Measurements from ENCODE around the gene WNT9A.

WNT9A gene

GRCh38 chr1:227924168-227924832 lies 23.4 kb downstream of the WNT9A start:
- DNase-seq (ENCODE audit: low read depth in 2 of 2): no peak

DNA sequence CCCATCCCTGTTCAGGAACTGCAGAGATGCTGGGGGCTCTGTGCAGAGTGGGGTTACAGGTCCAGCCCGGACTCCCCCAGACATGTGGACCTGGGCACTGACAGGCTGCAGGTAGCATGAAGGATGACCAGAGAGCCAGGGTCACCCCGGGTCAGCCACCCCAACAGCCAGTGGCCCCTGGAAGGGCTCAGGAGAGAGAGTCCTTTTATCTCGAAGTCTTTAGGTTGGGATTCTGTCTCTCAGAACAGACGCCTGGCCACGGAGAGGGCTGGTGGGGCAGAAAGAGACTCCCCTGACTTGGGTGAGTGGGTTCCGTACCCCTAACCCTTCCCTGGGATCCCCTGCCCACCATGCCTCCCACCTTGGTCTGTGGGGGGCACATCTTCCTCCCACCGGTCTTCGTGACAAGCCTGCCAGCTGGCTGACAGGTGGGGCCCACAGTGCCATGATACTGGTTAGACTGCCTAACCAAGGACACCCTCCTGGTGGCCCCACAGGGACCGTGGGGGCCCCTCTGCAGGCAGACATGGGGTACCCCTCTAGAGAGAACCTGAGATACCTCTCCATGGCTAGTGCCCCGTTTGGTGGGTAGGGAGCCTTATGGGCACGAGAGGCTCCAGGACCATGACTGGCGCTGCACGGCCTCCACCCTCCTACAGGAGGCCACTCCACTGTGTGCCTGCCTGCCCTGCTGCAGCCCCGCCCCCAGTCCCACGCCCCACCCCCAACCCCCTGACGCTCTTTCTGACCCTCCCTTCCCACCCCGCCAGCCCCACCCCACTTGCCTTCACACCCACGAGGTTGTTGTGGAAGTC lies 24.2 kb downstream of the WNT9A start:
- DNase-seq (ENCODE audit: low read depth in 2 of 2): no peak

- DNase-seq (ENCODE audit: low read depth in 2 of 2): no peak
Observed at GRCh38 chr1:227922501-227923352, 25.0 kb downstream of the WNT9A start.

GRCh38 chr1:227921461-227922185 lies 26.1 kb downstream of the WNT9A start:
- no peak for DNase-seq (ENCODE audit: low read depth in 2 of 2)

- DNase-seq (ENCODE audit: low read depth in 2 of 2): no peak
Observed at GRCh38 chr1:227920896-227921295, 26.8 kb downstream of the WNT9A start.

GRCh38 chr1:227920426-227920825 lies 27.3 kb downstream of the WNT9A start:
- no peak for DNase-seq (ENCODE audit: low read depth in 2 of 2)

- DNase-seq (ENCODE audit: low read depth in 2 of 2): no peak
Observed at GRCh38 chr1:227919906-227920305, 27.8 kb downstream of the WNT9A start.

GRCh38 chr1:227918736-227919135 lies 29.0 kb downstream of the WNT9A start:
- DNase-seq (ENCODE audit: low read depth in 2 of 2): no peak

- no peak for DNase-seq (ENCODE audit: low read depth in 2 of 2)
Observed at GRCh38 chr1:227918083-227918700, 29.5 kb downstream of the WNT9A start.

- DNase-seq (ENCODE audit: low read depth in 2 of 2): no peak
Observed at GRCh38 chr1:227917081-227917950, 30.4 kb downstream of the WNT9A start.

DNA sequence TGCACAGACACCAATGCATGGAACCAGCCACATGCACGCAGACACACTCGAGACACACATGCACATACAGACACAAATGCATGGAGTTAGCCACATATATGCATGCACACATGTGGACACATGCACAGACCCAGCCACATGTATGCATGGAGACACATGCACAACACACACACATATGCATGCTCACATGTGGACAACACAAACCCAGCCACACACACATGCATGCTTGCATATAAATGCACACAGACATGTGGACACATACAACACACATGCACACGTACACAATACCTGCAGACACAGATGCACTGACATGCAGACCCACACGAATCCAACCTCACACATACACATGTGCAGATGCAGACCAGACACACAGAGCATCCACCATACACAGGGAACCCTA lies 31.1 kb downstream of the WNT9A start:
- no peak for DNase-seq (ENCODE audit: low read depth in 2 of 2)

- no peak for DNase-seq (ENCODE audit: low read depth in 2 of 2)
Observed at GRCh38 chr1:227915564-227916553, 31.9 kb downstream of the WNT9A start.

DNA sequence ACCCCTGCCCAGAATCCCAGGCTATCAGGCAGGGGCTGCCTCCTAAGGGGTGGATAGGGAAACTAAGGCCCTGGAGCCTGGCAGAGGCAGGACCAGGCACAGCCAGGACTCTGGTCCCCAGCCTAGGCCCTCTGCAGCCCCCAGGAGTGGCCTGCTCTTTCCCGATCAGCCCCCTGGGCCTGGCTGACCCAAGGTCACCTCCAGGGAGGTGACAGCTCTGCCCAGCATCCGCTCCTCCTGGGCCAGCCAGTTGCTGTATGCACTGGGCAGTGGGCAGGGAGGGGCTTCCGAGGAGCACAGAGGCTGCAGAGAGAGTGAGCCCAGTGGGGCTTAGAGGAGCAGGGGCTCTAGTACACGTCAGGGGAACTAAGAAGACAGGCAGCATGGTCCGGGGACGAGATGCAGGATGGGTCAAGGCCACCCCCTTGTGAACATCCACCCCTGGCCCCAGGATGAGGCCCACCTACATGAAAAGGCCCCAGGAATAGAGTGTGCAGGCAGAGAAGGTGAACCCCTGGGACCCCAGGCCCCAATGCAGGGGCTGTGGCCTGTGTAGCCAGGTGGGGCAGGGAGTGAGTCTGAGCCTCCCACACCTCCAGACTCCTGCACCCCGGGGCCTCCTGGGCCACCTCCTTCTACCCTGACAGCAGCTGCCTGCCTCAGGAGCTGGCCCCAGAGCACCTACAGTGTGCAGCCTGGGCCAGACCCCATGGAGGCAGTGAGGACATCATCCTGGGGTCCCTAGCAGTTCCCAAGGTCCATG lies 32.8 kb downstream of the WNT9A start:
- no peak for DNase-seq (ENCODE audit: low read depth in 2 of 2)

- DNase-seq (ENCODE audit: low read depth in 2 of 2): no peak
Observed at GRCh38 chr1:227913764-227914721, 33.7 kb downstream of the WNT9A start.

- DNase-seq (ENCODE audit: low read depth in 2 of 2): no peak
Observed at GRCh38 chr1:227913396-227913763, 34.4 kb downstream of the WNT9A start.

DNA sequence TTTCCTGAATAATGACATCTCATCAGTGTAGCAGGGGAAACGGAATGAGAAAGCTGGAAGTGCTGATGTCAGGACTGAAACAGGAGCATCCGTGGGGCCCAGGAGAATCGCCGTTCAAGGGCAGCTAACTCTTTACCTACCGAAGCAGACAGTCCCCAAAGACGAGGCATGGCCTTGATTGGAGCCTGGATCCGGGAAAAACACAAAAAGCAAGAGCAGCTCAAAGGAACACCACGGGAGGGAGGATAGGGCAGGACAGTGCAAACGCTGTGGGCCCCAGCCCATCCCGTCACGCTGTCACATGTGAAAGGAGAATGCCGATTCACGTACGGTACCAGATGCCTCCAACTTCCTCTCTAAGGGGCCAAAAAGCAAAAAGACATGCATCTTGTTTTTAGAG lies 34.9 kb downstream of the WNT9A start:
- no peak for DNase-seq (ENCODE audit: low read depth in 2 of 2)

DNA sequence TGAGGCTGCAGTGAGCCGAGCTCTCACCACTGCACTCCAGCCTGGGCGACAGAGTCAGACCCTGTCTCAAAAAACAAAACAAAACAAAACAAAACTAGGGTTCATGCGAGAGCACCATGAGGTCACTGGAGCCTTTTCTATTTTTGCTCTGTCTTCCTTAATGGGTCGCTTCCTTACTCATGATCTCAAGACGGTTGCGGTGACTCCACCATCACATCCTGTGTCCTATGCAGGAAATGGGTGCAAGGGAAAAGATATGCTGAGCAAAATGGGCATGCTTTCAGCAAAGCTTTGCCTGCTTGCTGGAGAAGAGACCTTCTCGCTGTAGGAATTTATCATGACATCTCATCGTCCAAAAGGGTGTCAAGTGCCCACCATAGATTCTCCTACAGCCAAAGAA lies 36.4 kb downstream of the WNT9A start:
- no peak for DNase-seq (ENCODE audit: low read depth in 2 of 2)

Measured in stimulated activated CD8-positive, alpha-beta memory T cell treated with anti-CD3 and anti-CD28 coated beads, Interleukin-2, amount 100 ng/mL, for 48 hours (primary cell).